Colonic mucosa (tissue), 4 donors: ENCODE measurements around the gene EIF3B. TPM values are rescaled to one million over a fixed set of nuclear protein-coding genes. Genes with fewer than 3 reads are reported as not detected.
A peak's percentile ranks its signal among the peaks of the same experiment; 100 is the strongest.
"Not testable (repeated sequence)": the region's sequence is repeated elsewhere in the genome, so short reads cannot be mapped to it uniquely, and the experiment has no call there.

Experiments used
- DNase-seq: peaks from one replicate; pipeline ENCODE4 v3.0.0-alpha.2; 2020
- H3K27ac ChIP-seq: fragments of 200-600 bp; one replicate; pipeline ENCODE4 v1.8.0; 2021
- H3K27me3 ChIP-seq: fragments of 200-600 bp; one replicate; pipeline ENCODE4 v1.8.0; 2021
- H3K36me3 ChIP-seq: fragments of 200-600 bp; one replicate; pipeline ENCODE4 v1.8.0; 2021
- H3K4me1 ChIP-seq: fragments of 200-600 bp; one replicate; pipeline ENCODE4 v1.8.0; 2021; ENCODE audit warnings: mild to moderate bottlenecking
- H3K4me3 ChIP-seq: fragments of 200-600 bp; one replicate; pipeline ENCODE4 v1.8.0; 2021
- H3K9ac ChIP-seq, 2 donors: one replicate each; pipeline ENCODE4 v1.7.0; 2013; ENCODE audit warnings: control low read depth in 2 of 2, low read depth in 2 of 2, low read length in 2 of 2
- H3K9me3 ChIP-seq: fragments of 200-600 bp; one replicate; pipeline ENCODE4 v1.8.0; 2021
- CTCF ChIP-seq: fragments of 200-600 bp; IDR thresholded peaks from one replicate; pipeline ENCODE4 v1.8.0; 2022; ENCODE audit warnings: antibody characterized with exemption, mild to moderate bottlenecking
- intact Hi-C: fragments of 100-400 bp; cut with DNase I; formaldehyde crosslinking; loops from one replicate; pipeline ENCODE4 v1.14.1; 2022
- total RNA-seq, 2 donors: library from RNA; stranded (reverse); fragmentation: NEBNext Ultra II Directional in 1 of 2; extraction: Animal tissue kit (Norgen Biotek cat#: 25700) in 1 of 2; gene quantifications; one replicate each; pipeline ENCODE4 v1.2.1, GENCODE V29; 2021
- donor health status: healthy.
- donor health status: DM: no; HTN: no; CAD: no.
- donor health status: DM: no; HTN: no; CAD: no.

EIF3B gene
- total RNA-seq, 2 donors from 2014 or later = 94.4 to 180 TPM

- H3K9me3 ChIP-seq = no peaks in the 10 kb centered on the region
Measured at GRCh38 chr7:2313450-2314208, 41.0 kb upstream of the EIF3B start.

GRCh38 chr7:2314209-2314955 lies 40.2 kb upstream of the EIF3B start, which contains the start of gene SNX8:
Gene SNX8, minus strand, starts transcription at chr7:2314441. Its CDS starts 20 bp downstream, at chr7:2314421.
- Histone ChIP-seq H3K36me3 (no peaks in the 10 kb centered on the region), H3K9ac (peak within 1 kb of the TSS; percentile 83 to 95), H3K9me3 (no peaks in the 10 kb centered on the region), H3K4me3 (peak within 1 kb of the TSS; percentile 98), H3K27me3 (no peaks in the 10 kb centered on the region), H3K4me1 (no peaks in the 10 kb centered on the region), H3K27ac (peak within 1 kb of the TSS; percentile 88)
- intact Hi-C loops = no loop called here
- TF ChIP-seq CTCF = no peak
- DNase-seq = peak; percentile 99

More at GRCh38 chr7:2313450-2314208, 41.0 kb upstream of the EIF3B start:
- no peaks in the 10 kb centered on the region for H3K36me3 ChIP-seq
- DNase-seq = peak; percentile 39
- no peaks in the 10 kb centered on the region for H3K27me3 ChIP-seq
- peak overlapping the region; percentile 88 for H3K27ac ChIP-seq
- TF ChIP-seq CTCF = no peak
- H3K4me3 ChIP-seq = peak overlapping the region; percentile 98
- intact Hi-C loops = no loop called here
- no peaks in the 10 kb centered on the region for H3K4me1 ChIP-seq
- peak overlapping the region; percentile 83 to 95 for H3K9ac ChIP-seq

GRCh38 chr7:2314956-2315530 lies 39.6 kb upstream of the EIF3B start:
- H3K36me3 ChIP-seq, H3K4me1 ChIP-seq, H3K9me3 ChIP-seq, intact Hi-C loops, H3K27me3 ChIP-seq, H3K9ac ChIP-seq, DNase-seq: not testable (repeated sequence)
- Histone ChIP-seq H3K4me3 (peak overlapping the region; percentile 98), H3K27ac (peak overlapping the region; percentile 9)

- Histone ChIP-seq H3K9me3 (no peaks in the 10 kb centered on the region), H3K36me3 (no peaks in the 10 kb centered on the region), H3K27me3 (no peaks in the 10 kb centered on the region), H3K4me3 (no peak overlapping the region), H3K4me1 (no peaks in the 10 kb centered on the region), H3K27ac (no peak overlapping the region), H3K9ac (no peak overlapping the region)
- no peak for DNase-seq
- no peak for TF ChIP-seq CTCF
- intact Hi-C loops = no loop called here
Measured at GRCh38 chr7:2315787-2316186, 38.8 kb upstream of the EIF3B start.

- Histone ChIP-seq H3K27me3 (no peaks in the 10 kb centered on the region), H3K27ac (no peak overlapping the region), H3K9ac (no peak overlapping the region), H3K4me1 (no peaks in the 10 kb centered on the region), H3K36me3 (no peaks in the 10 kb centered on the region), H3K4me3 (no peak overlapping the region), H3K9me3 (no peaks in the 10 kb centered on the region)
- intact Hi-C loops = no loop called here
- no peak for DNase-seq
- TF ChIP-seq CTCF = no peak
Measured at GRCh38 chr7:2316578-2316977, 38.0 kb upstream of the EIF3B start.
